ENCODE results near the gene SNF8.

SNF8 gene

GRCh38 chr17:48985436-48986245, 41.0 kb upstream of the SNF8 start:
- no peak overlapping the region for H3K4me3 ChIP-seq (replicated peaks; ENCODE audit: low read depth, low read length)
- DNase-seq (ENCODE audit: extremely low read depth, low read depth): no peak

GRCh38 chr17:48981927-48982539, 37.4 kb upstream of the SNF8 start:
- H3K4me3 ChIP-seq (replicated peaks; ENCODE audit: low read depth, low read length): no peak overlapping the region
- DNase-seq (ENCODE audit: extremely low read depth, low read depth): no peak
- TF ChIP-seq CTCF (IDR thresholded peaks at IDR 0.05; ENCODE audit: low read depth, low read length, missing control alignments): no peak

More at GRCh38 chr17:48985436-48986245, 41.0 kb upstream of the SNF8 start:
- no peak for TF ChIP-seq CTCF (IDR thresholded peaks at IDR 0.05; ENCODE audit: low read depth, low read length, missing control alignments)

GRCh38 chr17:48973806-48974205, 29.2 kb upstream of the SNF8 start:
- TF ChIP-seq CTCF (IDR thresholded peaks at IDR 0.05; ENCODE audit: low read depth, low read length, missing control alignments): no peak
- no peak overlapping the region for H3K4me3 ChIP-seq (replicated peaks; ENCODE audit: low read depth, low read length)
- DNase-seq (ENCODE audit: extremely low read depth, low read depth): no peak

GRCh38 chr17:48972749-48973097, 28.1 kb upstream of the SNF8 start:
- no peak for DNase-seq (ENCODE audit: extremely low read depth, low read depth)
- H3K4me3 ChIP-seq (replicated peaks; ENCODE audit: low read depth, low read length): no peak overlapping the region
- no peak for TF ChIP-seq CTCF (IDR thresholded peaks at IDR 0.05; ENCODE audit: low read depth, low read length, missing control alignments)

- no peak overlapping the region for H3K4me3 ChIP-seq (replicated peaks; ENCODE audit: low read depth, low read length)
- TF ChIP-seq CTCF (IDR thresholded peaks at IDR 0.05; ENCODE audit: low read depth, low read length, missing control alignments): no peak
- no peak for DNase-seq (ENCODE audit: extremely low read depth, low read depth)
Observed at GRCh38 chr17:48970865-48971687, 26.4 kb upstream of the SNF8 start.

- no peak for TF ChIP-seq CTCF (IDR thresholded peaks at IDR 0.05; ENCODE audit: low read depth, low read length, missing control alignments)
- no peak for DNase-seq (ENCODE audit: extremely low read depth, low read depth)
Observed at GRCh38 chr17:48970224-48970623, 25.6 kb upstream of the SNF8 start.

More at GRCh38 chr17:48970224-48970623, 25.6 kb upstream of the SNF8 start:
- H3K4me3 ChIP-seq (replicated peaks; ENCODE audit: low read depth, low read length): no peak overlapping the region
